DND-41 (cell line): ENCODE results near the gene FSIP1.

ENCODE experiments used
- EZH2 ChIP-seq: IDR thresholded peaks from 3 replicates; pipeline ENCODE4 v1.6.1; 2012; ENCODE audit warnings: borderline replicate concordance, low read depth, mild to moderate bottlenecking, moderate library complexity, low read length, inconsistent platforms; ENCODE audit not compliant: severe bottlenecking
- TF ChIP-seq, protein P1 (sequence below): IDR thresholded peaks from 2 replicates; pipeline ENCODE4 v1.5.1; 2012; ENCODE audit warnings: borderline replicate concordance, low read length, moderate library complexity, mild to moderate bottlenecking; ENCODE audit not compliant: poor library complexity, severe bottlenecking; ENCODE audit errors: extremely low read depth

DNA sequence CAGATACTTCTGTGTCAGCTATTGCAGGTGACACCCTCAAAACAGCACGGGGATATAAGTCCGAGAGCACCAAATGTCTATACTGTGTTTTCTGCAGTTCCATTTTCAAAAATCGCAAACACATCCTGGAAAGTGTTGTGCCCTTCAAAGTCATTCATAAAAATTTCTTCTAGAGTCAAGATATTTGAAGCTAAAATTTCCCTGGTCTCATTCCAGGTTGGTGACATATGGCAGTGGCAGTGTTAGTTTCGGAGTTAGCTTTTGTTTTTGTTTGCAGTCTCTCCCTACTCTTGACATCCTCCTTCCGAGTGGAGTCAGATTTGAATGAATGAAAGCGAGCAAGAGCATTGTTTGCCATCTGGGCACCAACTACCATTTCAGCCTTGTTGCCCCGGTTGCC, 3.2 kb upstream of the FSIP1 start:
- no peak for TF ChIP-seq EZH2
- TF ChIP-seq, protein P1, sequence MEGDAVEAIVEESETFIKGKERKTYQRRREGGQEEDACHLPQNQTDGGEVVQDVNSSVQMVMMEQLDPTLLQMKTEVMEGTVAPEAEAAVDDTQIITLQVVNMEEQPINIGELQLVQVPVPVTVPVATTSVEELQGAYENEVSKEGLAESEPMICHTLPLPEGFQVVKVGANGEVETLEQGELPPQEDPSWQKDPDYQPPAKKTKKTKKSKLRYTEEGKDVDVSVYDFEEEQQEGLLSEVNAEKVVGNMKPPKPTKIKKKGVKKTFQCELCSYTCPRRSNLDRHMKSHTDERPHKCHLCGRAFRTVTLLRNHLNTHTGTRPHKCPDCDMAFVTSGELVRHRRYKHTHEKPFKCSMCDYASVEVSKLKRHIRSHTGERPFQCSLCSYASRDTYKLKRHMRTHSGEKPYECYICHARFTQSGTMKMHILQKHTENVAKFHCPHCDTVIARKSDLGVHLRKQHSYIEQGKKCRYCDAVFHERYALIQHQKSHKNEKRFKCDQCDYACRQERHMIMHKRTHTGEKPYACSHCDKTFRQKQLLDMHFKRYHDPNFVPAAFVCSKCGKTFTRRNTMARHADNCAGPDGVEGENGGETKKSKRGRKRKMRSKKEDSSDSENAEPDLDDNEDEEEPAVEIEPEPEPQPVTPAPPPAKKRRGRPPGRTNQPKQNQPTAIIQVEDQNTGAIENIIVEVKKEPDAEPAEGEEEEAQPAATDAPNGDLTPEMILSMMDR = no peak
